ENCODE results near the gene RPS2. TPM values are rescaled to one million over a fixed set of nuclear protein-coding genes. Genes with fewer than 3 reads are reported as not detected.
"Not testable (repeated sequence)": the region's sequence is repeated elsewhere in the genome, so short reads cannot be mapped to it uniquely, and the experiment has no call there.

The RPS2 gene
- polyA plus RNA-seq (2011; rRNA removed), result 3,098 and 4,041 TPM in 2 replicates
- 2,585 and 4,088 TPM in 2 replicates for polyA minus RNA-seq (2011; rRNA and poly(A)+ RNA removed)

GRCh38 chr16:1964506-1965395 is at the start of gene RPS2:
Gene RPS2, minus strand, starts transcription at chr16:1964826. Its CDS starts 201 bp downstream, at chr16:1964625.
- CTCF ChIA-PET, result interaction anchor here (1.1 to 1.4 kb wide), 4 partner anchors 10 to 56 kb away, joined by 3 to 7 read pairs (median 4); partner anchors contain the start of genes NPW and RPL3L

GRCh38 chr16:2013527-2013926 is 48.9 kb upstream of the RPS2 start:
- CTCF ChIA-PET, result interaction anchor here (0.7 to 2.9 kb wide), 7 partner anchors 9 to 211 kb away, joined by 3 to 12 read pairs (median 4); no protein-coding TSS in a partner anchor
- DNase-seq (ENCODE audit: low read depth), result no peak

More at GRCh38 chr16:1964506-1965395, at the start of gene RPS2:
- Histone ChIP-seq H3K27me3 (ENCODE audit: control insufficient read depth, insufficient read depth, low read length) (no peaks in the 10 kb centered on the region), H3K36me3 (ENCODE audit: control insufficient read depth, insufficient read depth, low read length) (peaks cover 17% of the 10 kb centered on the region), H3K4me3 (ENCODE audit: low read depth, low read length) (peak within 1 kb of the TSS; percentile 92)
- POLR2A ChIA-PET, result interaction anchor here (0.6 to 1.0 kb wide), 8 partner anchors 20 to 191 kb away, joined by 3 to 15 read pairs (median 8); partner anchors contain the start of genes FAHD1, GFER and TRAF7
- DNase-seq (ENCODE audit: low read depth), result peak; percentile 86
- TF ChIP-seq CTCF (IDR thresholded peaks at IDR 0.05; ENCODE audit: insufficient read depth, low read depth, low read length), result no peak; the same call in 1 of the 2 replicates

GRCh38 chr16:2011726-2012125 is 47.1 kb upstream of the RPS2 start:
- H3K27me3 ChIP-seq (ENCODE audit: control insufficient read depth, insufficient read depth, low read length); DNase-seq (ENCODE audit: low read depth); H3K4me3 ChIP-seq (ENCODE audit: low read depth, low read length); POLR2A ChIA-PET; H3K36me3 ChIP-seq (ENCODE audit: control insufficient read depth, insufficient read depth, low read length): not testable (repeated sequence)
- CTCF ChIA-PET, result interaction anchor here (1.3 to 2.9 kb wide), 4 partner anchors 8 to 129 kb away, joined by 3 to 12 read pairs (median 7); no protein-coding TSS in a partner anchor

More at GRCh38 chr16:2013527-2013926, 48.9 kb upstream of the RPS2 start:
- no peaks in the 10 kb centered on the region for H3K27me3 ChIP-seq (ENCODE audit: control insufficient read depth, insufficient read depth, low read length)
- POLR2A ChIA-PET, result no interaction called here
- no peaks in the 10 kb centered on the region for H3K36me3 ChIP-seq (ENCODE audit: control insufficient read depth, insufficient read depth, low read length)
- no peak overlapping the region for H3K4me3 ChIP-seq (ENCODE audit: low read depth, low read length)
- TF ChIP-seq CTCF (IDR thresholded peaks at IDR 0.05; ENCODE audit: insufficient read depth, low read depth, low read length), result no peak

GRCh38 chr16:2009791-2010510 is 45.3 kb upstream of the RPS2 start, which contains the start of gene ZNF598:
Gene ZNF598, minus strand, starts transcription at chr16:2009821.
- Histone ChIP-seq H3K36me3 (ENCODE audit: control insufficient read depth, insufficient read depth, low read length) (peaks cover 9% of the 10 kb centered on the region), H3K27me3 (ENCODE audit: control insufficient read depth, insufficient read depth, low read length) (no peaks in the 10 kb centered on the region), H3K4me3 (ENCODE audit: low read depth, low read length) (peak within 1 kb of the TSS; percentile 77)
- no peak for DNase-seq (ENCODE audit: low read depth)
- ChIA-PET CTCF (interaction anchor here (2.8 kb wide), 1 partner anchor 13 kb away, joined by 10 read pairs; no protein-coding TSS in a partner anchor), POLR2A (no interaction called here)
- TF ChIP-seq CTCF (IDR thresholded peaks at IDR 0.05; ENCODE audit: insufficient read depth, low read depth, low read length), result no peak

GRCh38 chr16:2009164-2009711 is 44.6 kb upstream of the RPS2 start:
- Histone ChIP-seq H3K4me3 (ENCODE audit: low read depth, low read length) (peak overlapping the region; percentile 77), H3K27me3 (ENCODE audit: control insufficient read depth, insufficient read depth, low read length) (no peaks in the 10 kb centered on the region), H3K36me3 (ENCODE audit: control insufficient read depth, insufficient read depth, low read length) (peaks cover 12% of the 10 kb centered on the region)
- TF ChIP-seq CTCF (IDR thresholded peaks at IDR 0.05; ENCODE audit: insufficient read depth, low read depth, low read length), result no peak
- CTCF ChIA-PET, result interaction anchor here (0.7 to 3.8 kb wide), 2 partner anchors 14 to 131 kb away, joined by 4 to 20 read pairs; no protein-coding TSS in a partner anchor
- POLR2A ChIA-PET, result interaction anchor here (2.1 kb wide), 1 partner anchor 146 kb away, joined by 7 read pairs; the partner anchor contains the start of gene TRAF7
- no peak for DNase-seq (ENCODE audit: low read depth)

Measured in BJ (cell line).